Measurements from ENCODE around the gene CREB3L1.
"Not testable (repeated sequence)": the region's sequence is repeated elsewhere in the genome, so short reads cannot be mapped to it uniquely, and the experiment has no call there.

The CREB3L1 gene

DNA sequence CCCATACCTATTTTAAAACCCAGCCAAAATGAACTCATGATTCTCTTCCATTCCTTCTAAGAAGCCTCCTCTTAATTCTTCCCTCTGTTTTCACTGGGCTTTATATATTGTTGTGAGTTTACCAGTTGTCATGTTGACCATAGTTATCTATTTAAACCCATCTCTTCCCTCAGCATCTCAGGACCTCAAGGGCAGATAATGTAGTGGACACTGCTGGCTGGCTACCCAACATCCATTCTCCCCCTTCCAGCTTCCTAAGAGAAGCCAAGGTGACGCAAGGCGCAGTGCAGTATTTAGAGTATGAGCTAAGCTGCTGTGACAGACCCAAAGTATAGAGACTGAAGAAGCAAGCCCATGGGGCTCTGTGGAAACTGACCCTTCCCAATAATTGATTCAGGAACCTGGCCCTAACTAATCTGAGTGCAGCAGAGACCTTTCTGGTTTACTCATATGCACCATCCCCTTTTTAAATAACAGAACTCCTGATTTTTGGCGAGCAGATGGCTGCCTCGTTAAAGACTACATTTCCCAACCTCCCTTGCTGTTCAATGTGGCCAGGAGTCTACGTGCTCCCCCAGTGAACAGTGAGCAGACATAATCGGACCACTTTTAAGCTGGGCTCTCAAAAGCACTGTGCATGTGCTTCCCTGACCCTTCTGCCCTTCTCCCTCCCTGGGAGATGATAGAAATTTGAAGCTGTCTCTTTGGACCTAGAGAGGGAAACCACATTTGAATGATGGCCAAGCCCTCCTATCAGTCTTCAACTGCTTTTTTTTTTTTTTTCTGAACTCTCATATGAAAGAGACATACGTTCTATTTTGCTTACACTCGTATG is 28.1 kb upstream of the CREB3L1 start:
- DNase-seq = no peak

DNA sequence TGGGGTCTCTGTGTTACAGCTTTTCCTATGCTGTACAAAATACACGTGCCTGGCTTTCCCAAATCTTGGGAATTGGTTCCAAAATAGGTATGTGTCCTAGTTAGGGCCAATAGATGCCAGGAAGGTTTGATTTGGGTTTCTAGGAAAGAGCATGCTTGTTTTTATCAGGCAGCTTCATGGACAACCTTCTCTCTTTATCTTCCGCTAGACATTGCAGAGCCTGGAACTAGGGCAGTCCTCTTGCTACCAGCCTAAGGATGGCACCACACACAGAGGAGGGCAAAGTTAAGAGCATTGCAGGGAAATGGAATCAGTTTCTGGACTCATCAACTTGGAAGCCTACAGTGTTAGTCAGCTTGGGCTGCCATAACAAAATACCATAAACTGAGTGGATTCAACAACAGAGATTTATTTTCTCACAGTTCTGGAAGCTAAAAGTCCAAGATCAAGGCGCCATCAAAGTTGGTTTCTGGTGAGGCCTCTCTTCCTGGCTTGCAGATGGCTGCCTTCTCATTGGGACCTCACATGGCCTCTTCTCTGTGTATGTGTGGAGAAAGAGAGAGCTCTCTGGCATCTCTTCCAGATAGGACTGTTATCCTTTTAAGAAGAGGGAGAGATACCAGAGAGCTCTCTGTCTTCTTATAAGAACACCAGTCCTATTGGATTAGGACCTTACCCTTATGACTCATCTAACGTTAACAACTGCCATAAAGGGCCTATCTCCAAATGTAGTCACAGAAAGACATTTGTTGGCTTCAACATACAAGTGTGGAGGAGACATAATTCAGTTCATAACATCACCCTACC is 27.3 kb upstream of the CREB3L1 start:
- DNase-seq = no peak

DNA sequence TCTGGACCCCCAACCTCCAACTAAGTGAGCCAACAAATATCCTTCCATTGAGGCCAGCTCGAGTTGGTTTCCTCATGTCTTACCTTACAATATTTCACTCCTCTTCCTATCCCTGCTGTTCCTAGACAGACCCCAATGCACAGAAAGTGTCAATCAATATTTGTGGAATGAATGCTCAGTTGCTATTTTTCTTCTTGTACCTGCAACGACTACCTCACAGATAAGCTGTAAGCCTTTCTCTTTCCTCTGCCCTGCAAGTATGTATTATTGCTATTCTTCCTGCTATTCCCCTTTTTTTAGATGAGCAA is 26.8 kb upstream of the CREB3L1 start:
- no peak for DNase-seq

DNA sequence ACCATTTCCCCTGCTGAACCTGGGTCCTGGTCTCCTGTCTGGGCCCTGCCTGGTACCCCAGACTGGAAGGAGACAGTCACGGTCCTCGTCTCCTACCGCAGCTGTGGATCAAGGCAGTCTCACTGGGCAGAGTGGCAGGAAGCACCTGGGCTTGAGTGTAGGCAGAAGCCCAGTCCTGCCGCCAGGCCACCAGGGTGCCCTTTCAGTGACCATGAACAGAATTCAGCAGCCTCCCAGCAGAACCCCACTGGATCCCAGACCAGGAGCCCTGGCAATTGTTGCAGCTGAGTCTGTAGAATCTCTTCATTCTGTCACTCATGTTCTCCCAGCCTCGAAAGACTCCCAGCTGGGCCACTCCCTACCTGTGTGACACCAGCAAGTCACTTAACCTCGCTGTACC is 25.5 kb upstream of the CREB3L1 start:
- DNase-seq = no peak

DNA sequence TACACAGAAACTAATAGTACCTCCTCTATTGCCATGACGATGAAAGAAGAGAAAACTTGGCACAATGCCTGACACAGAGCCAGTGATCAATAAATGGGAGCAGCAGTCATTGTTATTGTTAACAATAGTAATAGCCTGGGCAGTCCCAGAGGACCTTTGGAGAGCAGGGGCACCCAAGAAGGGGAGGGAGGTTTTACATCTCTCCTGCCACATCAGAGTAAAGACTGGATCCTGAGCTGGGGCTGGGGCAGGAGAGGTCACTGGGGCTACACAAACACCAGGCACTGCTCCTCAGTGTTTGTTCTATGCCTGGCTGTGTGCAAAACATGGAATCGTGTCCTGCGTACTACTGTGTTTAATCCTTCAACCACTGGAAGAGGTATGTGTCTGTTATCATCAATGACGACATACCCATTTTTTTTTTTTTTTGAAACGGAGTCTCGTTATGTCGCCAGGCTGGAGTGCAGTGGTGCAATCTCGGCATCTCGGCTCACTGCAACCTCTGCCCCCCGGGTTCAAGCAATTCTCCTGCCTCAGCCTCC is 25.0 kb upstream of the CREB3L1 start:
- no peak for DNase-seq

DNA sequence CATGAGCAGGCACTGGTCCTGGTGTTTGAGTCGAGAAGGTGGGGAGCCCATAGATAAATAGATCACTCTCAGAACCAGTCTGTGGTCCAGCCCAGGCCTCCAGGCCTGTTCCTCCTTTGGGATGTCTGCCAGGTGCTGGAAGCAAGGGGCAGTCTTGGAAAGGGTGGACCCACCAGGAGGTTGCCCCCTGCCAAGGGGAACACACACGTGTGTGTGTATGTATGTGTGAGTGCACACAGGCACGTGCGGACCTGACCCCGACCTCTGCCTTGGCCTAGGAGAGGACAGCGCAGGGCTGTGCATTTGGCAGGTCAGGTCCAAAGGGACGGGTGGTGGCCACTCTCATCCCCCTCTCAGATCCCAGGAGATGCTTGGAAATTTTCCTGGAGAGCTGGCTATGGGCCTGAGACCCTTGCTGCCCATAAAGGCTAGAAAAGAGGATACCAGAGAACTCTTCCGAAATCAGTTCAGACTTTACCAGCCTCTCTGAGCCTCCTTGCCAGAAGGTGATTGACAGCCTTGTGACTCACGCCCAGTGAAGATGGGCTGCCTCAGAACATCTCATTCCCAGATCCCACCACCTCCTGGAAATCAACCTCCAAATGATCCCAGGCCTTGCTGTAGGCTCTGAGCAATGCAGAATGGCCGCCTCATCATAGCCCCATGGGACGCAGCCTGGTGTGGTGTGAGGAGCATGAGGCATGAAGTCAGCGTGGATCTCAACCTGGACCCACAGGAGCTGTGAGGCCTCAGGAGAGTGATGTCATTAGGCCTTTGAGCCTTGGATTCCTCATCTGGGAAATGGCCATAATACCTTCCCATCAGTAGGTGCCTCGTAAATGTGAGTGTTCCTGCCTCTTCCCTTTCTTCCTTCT is 24.0 kb upstream of the CREB3L1 start:
- DNase-seq = no peak

DNA sequence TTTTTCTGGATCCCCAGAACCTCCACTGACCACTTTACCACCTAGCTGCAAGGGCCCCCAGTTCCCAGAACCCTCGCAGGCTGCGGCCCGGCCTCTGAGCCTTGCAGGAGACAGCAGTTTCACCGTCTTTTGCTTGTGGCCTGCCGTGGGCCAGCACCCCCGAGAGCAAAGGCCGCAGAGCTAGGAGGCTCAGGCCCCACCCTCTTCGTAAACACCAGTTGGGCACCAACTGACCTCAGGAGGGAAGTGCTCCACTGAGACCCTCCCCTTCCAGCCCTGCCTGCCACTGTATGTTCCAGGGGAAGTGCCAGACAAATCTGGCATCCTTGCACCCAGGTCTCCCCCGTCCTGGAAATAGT is 23.4 kb upstream of the CREB3L1 start:
- no peak for DNase-seq

DNA sequence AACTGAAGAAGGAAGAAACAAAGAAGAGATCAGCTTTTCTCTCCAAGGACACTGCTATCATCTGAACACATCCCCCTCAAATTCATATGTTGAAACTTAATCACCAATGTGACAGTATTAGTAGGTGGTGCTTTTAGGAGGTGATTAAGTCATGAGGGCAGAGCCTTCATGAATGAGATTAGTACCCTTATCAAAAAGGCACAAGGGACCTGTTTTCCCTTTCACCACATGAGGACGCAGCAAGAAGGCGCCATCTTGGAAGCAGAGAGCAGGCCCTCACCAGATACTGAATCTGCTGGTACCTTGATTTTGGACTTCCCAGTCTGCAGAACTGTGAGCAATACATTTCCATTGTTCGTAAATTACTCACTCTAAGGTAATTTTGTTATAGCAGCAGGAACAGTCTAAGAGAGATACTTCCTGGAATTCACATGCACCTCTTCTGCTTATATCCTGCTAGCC is 20.9 kb upstream of the CREB3L1 start:
- no peak for DNase-seq

DNA sequence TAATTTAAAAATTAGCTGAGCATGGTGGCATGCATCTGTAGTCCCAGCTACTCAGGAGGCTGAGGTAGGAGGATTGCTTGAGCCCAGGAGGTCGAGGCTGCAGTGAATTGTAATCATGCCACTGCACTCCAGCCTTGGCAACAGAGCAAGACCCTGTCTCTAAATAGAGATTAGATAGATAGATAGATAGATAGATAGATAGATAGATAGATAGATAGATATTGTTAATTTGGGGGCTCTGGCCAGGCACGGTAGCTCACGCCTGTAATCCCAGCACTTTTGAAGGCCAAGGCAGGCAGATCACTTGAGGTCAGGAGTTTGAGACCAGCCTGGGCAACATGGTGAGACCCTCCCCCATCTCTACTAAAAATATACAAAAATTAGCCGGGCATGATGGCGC is 18.1 kb upstream of the CREB3L1 start:
- not testable (repeated sequence) for DNase-seq

DNA sequence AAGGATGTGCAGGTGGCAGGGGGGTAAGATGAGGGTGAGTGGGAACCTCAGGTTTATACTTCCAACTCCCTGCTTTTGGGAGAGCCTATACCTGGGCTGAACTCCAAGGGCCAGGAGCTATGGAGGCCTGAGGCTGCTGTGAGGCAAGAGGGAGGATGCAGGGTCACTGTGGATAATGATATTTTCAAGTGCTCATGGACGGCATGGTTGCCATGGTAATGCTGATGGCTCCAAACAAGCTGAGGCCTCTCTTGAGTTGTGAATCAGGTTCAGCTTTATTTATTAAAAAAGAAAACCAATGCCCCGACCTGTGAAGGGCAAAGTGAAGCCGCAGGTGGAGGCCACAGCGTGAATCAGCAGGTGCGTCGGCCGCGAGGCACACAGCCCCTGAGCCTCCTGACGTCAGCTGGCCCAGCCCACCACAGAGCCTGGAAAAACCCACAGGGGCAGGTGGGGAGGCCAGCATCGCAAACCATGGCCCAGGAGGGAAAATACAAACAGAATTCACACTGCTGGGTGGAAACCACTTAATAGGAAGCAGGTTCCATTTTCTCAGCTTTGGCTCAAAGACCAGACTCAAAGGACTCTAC is 17.4 kb upstream of the CREB3L1 start:
- DNase-seq = no peak

DNA sequence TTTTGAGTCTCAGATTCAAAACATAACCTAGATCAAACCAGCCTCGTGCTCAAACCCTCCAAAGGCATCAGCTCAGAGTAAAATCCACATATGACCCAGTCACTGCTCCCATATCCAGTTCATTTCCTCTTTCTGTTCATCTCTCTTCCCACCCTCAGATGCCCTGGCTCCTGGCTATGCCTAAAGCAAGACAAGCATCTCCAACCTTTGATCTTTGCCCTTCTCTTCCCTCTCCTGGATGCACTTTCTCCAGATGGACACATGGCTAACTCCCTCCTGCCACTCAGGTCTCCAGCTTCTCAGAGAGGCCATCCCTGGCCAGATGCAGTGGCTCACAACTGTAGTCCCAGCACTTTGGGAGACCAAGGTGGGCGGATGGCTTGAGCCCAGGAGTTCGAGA is 14.3 kb upstream of the CREB3L1 start:
- DNase-seq = no peak

DNA sequence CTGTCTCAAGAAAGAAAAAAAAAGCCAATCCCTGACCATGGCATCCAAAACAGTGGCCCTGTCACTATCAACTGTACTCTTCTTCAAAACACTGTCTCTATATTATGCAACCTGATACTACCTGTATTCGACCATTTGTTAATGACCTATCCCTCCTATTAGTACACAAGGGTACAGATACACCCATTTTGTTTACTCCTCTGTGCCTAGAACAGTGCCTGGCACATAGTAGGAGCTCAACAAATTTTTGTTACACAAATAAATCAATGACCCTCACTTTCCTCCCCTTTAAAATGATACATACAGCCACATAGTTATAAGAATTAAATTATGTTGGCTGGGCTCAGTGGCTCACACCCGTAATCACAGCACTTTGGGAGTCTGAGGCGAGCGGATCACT is 13.4 kb upstream of the CREB3L1 start:
- DNase-seq = no peak

DNA sequence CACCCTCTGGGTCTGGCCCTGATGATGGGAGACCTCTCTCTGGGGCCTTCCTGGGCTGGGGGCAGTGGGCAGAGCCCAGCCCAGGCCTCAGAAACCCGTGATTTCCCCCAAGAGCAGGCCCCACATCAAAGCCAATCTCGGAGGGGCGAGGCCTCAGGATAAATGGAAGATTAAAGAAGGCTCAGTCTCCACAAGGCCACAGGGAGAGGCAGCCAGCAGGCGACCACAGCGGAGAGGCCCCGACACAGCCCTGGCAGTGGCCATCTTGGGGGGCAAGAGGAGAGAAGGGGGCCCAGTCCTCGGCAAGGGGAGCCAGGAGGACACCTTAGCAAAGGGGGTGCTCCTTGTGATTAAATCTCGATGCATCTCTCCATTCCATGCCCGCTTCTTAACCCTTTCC is 12.5 kb upstream of the CREB3L1 start:
- no peak for DNase-seq

DNA sequence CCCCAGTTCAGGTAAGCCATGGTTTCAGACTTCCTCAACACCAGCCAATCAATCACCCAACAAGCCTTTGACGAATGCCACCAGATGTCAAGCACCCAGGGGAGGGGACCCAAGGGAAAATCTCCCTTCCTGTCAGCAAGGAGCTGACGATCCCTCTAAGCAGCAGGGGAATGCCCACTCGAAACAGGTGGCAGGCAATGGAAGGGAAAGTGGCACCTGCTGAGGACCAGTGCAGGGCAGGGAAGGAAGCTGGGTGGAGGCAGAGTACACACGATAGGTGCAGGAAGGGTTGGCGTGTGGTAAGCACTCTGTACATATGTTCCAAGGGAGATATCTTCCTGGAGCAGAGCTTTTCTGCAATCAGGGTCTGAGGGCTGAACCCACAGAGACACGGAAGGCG is 11.7 kb upstream of the CREB3L1 start:
- DNase-seq = no peak

DNA sequence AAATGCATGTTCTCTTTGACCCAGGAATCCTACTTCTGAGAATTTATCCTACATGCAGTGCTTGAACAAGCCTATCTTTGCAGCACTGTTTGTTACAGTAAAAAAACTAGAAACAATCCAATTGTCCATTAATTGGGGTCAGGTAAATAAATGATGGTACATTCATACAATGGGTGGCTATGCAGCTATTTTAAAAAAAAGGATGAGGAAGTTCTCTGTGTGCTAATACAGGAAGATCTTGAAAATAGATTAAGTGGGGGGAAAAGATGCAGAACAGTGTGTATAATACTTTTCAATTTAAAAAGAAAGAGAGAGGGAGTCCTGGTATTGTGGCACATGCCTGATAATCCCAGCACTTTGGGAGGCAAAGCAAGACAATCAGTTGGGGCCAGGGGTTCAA is 9.5 kb upstream of the CREB3L1 start:
- peak in 1 of 2 donors; percentile 44 for DNase-seq

DNA sequence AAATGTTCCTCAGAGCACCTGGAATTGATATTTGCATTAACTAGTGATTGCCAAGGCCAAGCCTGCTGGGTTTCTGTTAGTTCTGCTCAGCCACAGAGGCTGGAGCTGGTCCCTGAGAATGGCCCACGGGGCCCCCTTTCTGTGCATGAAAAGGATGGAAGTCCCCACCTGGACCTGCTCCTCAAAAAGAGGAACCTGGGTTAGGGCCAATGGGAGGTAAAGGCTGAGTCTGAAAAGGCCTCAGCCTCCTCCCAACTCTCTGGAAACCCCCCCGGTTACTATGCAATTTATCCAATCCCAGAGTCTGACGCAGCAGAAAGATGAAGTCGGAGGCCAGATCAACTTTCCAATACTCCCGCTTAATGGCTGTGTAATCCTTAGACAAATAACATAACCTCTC is 6.8 kb upstream of the CREB3L1 start:
- DNase-seq = no peak

DNA sequence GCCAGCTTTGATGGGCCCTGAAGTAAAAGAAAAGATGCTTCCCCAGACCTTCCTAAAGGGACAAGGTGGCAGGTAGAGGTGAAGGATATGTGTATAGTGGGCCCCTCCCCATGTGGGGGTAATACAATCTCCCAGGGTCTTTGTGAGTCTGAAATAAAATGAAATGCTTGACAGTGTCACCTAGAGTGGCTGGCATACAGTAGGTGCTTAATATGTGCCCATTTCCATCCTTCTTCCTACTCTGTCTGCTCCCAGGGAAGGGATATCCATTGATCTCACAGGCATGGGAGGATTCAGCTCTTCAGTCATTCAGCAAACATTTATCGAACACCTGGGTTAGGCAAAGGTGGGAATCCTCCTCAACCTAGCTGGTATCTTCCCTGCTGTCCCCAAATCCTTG is 6.1 kb upstream of the CREB3L1 start:
- DNase-seq = no peak

DNA sequence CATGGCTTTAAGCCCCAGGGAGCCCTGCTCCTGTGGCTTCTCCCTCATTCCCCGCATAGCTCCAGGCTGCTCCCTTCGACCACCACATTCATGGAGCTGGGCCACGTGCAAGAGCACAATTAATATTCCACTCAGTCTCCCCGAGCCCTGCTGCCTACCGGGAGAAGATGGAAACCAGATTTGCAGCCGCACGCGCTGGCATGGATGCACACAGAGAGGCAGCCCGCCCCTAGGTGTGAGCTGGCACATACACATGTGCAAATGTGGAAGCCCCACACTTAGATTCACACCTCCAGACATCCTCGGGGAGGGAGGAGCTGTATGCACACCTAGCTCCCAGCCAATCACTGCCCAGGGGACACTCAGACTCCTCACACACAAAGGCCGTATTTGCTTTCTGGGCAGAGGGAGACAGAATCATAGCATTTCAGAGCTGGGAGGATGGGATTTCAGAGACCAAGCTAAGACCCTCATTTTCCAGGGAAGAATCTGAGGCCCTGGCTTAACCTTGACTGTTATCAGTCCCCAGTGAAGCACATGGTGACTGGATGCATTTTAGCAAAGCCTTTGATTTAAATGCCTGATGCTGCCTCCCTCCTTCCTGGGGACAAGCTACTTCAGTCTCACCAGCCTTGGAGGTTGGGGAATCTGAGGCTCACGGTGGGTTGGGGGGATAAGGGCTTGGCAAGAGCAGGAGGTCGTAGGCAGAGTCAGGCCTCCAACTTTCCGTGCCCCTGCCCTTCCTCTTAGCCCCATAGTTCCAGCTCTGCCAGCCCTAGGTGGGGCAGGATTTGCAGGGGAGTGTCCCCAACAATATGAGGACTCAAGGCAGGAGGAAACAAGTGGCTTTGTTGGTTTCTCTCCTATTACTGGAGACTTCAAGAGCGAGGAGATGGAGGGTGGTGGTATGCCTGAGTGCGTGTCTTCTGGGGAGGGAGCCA is 5.3 kb upstream of the CREB3L1 start:
- DNase-seq = no peak

DNA sequence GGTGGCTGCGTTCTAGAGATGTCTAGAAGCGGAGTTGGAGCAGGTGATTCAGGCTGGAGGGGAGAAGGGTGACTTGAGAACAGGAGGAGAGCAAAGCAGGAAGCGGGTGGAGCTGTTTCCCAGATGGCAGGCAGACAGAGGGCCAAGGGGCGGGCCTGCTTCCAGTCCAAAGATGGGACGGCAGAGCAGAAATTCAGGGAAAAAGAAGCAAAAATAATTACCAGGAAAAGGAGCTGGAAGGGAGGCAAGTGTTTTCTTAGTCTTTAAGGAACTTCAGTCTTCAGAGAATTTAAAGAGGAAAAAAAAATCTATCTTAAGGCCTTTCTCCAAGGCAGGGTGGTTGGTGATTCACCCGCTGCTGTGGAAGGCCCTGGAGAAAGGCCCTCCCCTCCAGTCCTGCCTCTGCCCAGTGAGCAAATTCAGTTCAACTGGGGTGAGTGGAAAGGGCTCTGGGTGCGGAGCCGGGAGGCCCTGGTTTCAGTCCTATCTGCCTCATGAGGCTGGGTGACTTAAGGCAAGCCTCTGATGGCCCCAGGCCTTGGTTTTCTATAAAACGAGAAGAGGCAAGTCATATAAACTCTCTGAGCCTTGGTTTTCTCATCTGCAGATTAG is 4.5 kb upstream of the CREB3L1 start:
- DNase-seq = no peak

DNA sequence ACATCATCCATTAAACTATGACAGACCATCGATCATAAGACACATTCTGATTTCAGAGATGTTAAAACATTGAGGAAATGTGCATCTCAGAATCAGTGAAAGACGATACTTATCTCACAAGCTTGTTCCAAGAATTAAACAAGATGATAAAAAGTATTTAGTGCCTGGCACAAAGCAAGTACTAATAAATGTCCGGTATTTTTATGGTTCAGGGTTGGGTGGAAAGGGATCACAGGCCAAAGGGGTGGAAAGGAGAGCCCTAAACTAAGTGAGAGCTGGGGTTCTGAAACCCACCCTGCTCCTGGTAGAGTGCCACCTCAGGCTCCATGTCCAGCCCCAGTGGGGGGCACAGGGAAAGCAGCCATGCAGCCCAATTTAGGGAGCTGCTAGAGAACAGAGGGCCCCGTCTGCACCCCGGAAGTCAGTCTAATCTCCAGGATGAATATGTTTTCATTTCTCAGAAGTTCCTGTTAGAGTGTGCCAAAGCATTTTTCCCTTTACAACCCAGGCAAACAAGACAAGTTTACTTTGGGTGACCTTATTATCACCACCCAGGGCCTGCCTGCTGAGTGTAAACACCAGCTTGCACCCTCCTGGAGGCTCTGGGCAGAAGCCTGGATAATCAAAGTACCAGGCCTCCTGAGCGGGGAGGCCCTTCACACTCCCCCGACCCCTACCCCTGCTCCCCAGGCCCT is 3.8 kb upstream of the CREB3L1 start:
- no peak for DNase-seq

Data from bone marrow (tissue), 2 donors.